Cardiac fibroblast (primary cell): ENCODE results near the gene HTATSF1.

ENCODE experiments used
- DNase-seq, 2 donors: peaks; one replicate each; pipeline versions ENCODE4 v3.0.0 to v3.0.0-alpha.2; 2010; ENCODE audit warnings: low read depth in 2 of 2
- H3K4me3 ChIP-seq, 2 donors: replicated peaks in 1 of 2; 1 replicate in 1 of 2; 2 replicates in 1 of 2; pipeline ENCODE4 v1.5.1; 2011; ENCODE audit warnings: low read depth in 2 of 2, low read length in 2 of 2, mild to moderate bottlenecking in 2 of 2, moderate library complexity in 1 of 2
- TF ChIP-seq, protein P1 (sequence below): IDR thresholded peaks from one replicate; pipeline ENCODE4 v1.5.1; 2011; ENCODE audit warnings: low read depth, mild to moderate bottlenecking, low read length, inconsistent platforms

The HTATSF1 gene

DNA sequence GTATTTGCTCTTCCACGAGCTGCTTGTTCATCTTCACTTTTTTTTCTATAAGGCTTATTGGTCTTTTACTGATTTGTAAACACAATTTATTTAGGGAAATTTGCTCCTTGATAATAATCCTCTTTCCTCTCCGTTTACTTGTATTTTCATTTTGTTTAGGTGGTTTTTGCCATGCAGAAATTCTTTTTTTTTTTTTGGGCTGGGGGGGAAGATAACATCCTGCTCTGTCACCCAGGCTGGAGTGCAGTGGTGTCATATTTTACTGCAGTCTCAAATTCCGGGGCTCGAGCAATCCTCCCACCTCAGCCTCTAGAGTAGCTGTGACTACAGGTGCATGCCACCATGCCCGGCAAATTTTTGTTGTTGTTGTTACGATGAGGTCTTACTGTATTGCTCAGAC, 41.3 kb upstream of the HTATSF1 start:
- no peak for DNase-seq
- TF ChIP-seq, protein P1, sequence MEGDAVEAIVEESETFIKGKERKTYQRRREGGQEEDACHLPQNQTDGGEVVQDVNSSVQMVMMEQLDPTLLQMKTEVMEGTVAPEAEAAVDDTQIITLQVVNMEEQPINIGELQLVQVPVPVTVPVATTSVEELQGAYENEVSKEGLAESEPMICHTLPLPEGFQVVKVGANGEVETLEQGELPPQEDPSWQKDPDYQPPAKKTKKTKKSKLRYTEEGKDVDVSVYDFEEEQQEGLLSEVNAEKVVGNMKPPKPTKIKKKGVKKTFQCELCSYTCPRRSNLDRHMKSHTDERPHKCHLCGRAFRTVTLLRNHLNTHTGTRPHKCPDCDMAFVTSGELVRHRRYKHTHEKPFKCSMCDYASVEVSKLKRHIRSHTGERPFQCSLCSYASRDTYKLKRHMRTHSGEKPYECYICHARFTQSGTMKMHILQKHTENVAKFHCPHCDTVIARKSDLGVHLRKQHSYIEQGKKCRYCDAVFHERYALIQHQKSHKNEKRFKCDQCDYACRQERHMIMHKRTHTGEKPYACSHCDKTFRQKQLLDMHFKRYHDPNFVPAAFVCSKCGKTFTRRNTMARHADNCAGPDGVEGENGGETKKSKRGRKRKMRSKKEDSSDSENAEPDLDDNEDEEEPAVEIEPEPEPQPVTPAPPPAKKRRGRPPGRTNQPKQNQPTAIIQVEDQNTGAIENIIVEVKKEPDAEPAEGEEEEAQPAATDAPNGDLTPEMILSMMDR = no peak
- H3K4me3 ChIP-seq = no peak overlapping the region

DNA sequence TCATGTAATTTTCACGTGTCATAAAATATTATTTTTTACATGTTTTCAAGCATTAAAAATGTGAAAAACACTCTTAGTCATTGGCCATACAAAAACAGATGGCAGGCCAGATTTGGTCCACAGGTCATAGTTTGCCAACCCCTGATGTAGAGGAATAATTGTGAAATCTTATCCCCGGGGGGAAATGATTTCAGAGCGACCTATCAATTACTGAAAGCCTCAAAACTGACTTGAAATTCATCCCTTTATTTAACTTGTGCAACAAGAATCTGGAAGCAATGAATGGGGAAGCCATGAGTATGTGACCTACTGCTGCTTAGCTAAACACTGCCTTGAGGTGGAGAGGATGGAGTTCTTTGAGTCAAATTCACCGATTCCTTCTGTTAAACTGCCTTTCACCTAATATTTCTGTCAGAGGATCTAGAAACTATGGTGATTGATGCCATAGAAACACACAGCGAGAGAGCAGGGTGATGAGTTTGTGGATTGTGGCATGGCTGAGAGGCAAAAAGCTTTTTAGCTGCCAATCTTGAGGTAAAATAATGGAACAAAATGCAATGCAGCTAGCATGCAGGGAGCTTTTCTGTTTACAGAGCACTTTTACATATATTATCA, 40.0 kb upstream of the HTATSF1 start:
- H3K4me3 ChIP-seq = no peak overlapping the region
- TF ChIP-seq, protein P1 = no peak

DNA sequence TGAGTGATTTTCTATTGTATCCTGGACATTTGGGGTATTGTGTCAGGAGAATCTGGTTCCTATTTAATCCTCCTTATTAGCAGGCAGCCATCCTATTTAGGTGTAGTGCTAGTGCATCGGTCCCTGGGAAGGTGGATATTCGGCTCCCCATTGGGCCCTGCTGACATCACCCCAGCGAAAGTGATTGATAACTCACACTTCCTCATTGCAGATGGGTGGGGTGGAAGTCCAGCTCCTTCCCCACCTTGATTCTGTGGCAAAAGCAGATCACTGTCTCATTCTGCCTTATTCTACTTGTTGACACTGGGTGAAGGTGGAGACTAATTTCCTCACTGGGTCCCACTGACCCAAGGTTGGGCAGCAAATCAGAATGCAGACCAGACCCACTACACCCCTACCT, 32.8 kb upstream of the HTATSF1 start:
- DNase-seq = no peak
- TF ChIP-seq, protein P1 = no peak

More for the DNA sequence above, 40.0 kb upstream of the HTATSF1 start:
- DNase-seq = no peak

DNA sequence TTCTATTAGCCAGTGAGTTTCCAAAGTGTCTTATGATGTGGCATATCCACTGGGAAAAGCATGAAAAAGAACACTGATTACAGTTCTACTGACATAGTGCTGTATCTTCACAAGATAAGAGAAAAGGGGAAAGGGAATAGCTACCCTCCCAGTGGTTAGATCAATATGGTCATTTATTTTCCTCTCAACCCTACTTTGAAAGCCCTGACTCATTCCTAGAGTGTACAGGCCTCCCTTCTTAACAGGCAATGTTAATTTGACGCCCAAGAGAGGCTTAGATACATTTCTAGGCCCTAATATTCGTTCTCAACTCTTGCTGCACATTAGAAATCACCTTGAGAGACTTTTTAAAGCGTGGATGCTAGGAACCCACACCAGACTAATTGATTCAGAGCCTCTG, 30.1 kb upstream of the HTATSF1 start:
- TF ChIP-seq, protein P1 = no peak
- no peak overlapping the region for H3K4me3 ChIP-seq
- no peak for DNase-seq

More for the DNA sequence above, 32.8 kb upstream of the HTATSF1 start:
- H3K4me3 ChIP-seq = no peak overlapping the region

DNA sequence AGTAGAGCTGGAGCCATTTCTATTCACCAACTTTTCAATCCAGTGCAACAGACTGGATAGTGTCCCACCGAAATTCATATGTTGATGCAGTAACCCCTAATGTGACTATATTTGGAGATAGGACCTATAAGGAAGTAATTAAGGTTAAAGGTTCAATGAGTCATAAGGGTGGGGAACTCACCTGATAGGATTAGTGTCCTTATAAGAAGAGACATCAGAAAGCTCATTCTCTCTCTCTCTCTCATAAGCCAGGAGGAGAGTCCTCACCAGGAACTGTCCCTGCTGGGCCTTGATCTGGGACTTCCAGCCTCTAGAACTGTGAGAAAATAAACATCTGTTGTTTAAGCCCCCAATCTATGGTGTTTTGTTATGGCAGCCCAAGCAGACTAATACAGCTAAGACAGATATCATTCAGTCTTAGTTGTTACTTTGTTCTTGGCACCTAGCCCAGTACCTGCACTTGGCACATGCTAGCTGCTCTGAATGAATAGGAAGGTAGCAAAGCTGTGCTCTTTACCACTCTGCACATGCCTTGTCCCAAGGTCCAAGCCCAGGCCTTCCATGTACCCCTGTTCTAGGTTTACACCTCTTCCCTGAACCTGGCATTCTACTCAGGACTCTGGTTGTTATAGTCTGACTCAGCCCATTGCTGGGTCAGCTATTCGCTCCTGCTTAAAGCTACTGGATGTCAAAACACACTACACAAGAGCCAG, 28.8 kb upstream of the HTATSF1 start:
- TF ChIP-seq, protein P1 = no peak
- no peak for DNase-seq
- H3K4me3 ChIP-seq = no peak overlapping the region

DNA sequence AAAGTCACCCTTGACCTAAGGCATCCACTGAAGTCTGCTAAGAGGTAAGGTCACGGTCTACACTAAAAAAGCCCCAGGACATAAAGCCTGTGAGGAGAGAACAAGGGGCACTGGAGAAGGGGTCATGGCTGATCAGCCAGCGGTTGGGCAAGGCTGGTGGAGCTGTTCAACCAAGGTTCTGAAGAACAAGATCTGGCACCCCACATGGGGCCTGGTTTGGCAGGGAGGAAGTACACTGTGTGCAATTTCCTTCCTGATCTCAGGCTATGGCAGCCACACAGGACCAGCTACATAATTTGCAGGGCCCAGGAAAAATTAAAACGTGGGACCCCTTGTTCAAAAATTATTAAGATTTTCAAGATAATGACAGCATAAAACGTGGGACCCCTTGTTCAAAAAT, 23.7 kb upstream of the HTATSF1 start:
- DNase-seq = no peak
- no peak overlapping the region for H3K4me3 ChIP-seq
- TF ChIP-seq, protein P1 = no peak
